Dermis microvascular lymphatic vessel endothelial cell (primary cell): Measurements from ENCODE around the gene PRKRA. TPM values are rescaled to one million over a fixed set of nuclear protein-coding genes. Genes with fewer than 3 reads are reported as not detected.
"Not testable (repeated sequence)": the region's sequence is repeated elsewhere in the genome, so short reads cannot be mapped to it uniquely, and the experiment has no call there.

ENCODE experiments used
- DNase-seq, 2 donors: peaks; one replicate each; pipeline versions ENCODE4 v3.0.0 to v3.0.0-alpha.2; 2010; ENCODE audit warnings: low read depth in 2 of 2
- total RNA-seq: library from RNA; depleted of rRNA; stranded (reverse); fragments of >200 nt; gene quantifications from 2 replicates; pipeline ENCODE4 v1.2.1, GENCODE V29; 2014

The PRKRA gene
- total RNA-seq, 1 donor from 2014 or later, result 29.7 TPM

DNA sequence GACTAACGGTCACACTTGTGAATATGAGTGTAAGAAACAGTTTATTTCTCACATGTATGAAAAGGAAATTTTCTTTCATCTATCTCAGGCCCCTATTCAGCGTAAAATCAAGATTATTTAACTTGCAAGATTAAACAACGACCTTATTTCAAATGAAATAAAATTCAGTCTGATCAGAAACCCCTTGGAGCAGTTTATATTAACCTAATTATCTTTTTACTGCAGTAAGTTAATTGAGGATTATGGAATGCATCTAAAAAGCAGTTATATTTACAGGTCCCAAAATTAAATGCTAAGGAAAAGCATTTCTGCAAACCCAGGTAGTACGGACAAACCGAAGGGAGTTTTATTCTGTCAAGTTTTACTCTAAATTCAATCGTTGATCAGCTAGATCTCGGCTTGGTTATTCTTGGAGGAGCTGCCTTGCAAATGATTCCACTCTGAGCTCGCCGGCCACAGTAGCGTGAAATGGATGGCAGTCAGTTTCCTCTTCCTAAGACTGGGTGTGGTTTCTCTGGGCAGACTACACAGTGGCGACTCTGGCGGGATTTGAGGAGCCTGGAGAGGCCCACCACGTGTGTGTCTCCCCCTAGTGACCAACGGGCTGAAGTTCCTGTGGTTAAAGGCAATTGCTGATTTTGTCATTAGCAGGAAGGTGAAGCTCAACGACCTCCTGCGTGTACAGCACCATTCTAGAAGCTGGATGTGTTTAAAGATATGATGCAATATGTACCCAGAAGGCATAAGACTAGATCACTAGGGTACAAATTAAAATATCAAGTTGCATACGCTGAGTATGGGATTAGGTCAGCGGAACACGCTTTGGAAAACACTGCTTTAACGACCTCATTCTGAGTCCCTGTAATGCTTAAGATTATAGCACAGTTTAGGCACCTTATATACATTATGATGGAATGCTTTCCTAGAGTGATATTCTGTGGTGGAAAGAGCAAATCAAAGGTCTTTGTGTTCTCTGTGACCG, 36.4 kb downstream of the PRKRA start:
- DNase-seq, result peak; percentile 83 to 96

DNA sequence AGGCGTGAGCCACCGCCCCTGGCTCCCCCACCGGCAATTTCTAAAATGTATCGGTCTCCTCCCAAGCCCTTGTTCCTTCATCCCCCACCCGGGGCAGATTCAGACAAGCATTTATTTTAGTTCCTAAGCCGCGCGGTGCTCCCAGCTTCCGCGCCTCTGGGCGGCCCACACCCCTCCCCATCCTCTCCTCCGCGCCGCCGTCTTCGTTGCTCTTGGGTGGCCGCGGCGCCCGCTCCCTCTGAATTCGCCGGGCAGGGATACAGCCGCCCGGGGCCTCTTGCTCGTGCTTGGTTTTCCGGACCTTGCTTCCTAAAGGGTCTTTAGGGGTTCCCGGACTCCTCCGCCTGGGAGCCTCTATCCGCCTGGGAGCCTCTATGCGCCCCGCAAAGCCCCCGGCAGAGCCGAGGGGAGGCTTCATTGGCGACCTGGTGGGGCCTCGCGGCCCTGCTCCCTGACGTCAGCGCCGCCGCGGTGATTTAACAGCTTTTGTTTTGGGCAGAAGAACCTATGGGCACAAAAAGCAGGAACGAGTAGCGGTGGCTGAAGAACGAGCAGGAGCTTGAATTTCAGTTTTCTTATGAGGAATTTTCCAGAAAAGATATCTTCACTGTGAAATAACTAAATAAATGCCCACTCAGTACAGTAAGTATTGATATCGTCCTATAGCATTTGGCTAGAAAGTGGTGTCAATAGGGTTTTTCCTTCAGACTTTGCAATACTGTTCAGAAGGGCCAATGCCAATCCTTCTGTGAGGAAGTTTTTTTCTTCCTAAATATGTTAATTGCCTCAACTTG, 37.3 kb downstream of the PRKRA start:
- peak in 1 of 2 donors; percentile 77 for DNase-seq

DNA sequence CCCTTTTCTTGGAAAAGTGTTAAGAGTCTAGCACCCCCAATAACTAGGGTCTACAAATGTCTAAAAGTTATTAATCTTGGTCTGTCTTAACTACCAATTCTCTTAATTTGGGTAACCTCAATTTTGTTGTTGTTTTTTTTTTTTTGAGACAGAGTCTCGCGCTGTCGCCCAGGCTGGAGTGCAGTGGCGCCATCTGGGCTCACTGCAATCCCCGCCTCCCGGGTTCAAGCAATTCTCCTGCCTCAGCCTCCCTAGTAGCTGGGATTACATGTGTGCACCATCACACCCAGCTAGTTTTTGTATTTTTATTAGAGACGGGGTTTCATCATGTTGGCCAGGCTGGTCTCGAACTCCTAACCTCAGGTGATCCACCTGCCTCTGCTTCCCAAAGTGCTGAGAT, 38.5 kb downstream of the PRKRA start:
- not testable (repeated sequence) for DNase-seq

DNA sequence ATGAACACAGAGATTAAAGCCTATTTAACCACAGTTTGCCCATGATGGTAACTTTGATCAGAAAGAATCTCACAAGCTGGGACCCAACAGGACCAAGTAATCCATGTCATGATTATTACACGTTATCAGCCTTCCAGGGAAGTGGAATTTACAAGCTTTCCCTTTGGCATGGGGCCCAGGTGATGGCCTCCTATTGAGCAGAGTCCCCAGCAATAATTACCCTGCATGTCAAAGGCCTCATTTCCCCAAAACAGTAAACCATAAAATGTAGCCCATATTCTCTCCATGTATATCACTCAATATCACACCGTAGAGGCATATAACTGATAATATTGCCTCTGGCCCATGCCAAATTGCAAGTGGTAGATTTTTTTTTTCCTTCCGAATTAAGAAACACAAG, 38.9 kb downstream of the PRKRA start:
- no peak for DNase-seq

DNA sequence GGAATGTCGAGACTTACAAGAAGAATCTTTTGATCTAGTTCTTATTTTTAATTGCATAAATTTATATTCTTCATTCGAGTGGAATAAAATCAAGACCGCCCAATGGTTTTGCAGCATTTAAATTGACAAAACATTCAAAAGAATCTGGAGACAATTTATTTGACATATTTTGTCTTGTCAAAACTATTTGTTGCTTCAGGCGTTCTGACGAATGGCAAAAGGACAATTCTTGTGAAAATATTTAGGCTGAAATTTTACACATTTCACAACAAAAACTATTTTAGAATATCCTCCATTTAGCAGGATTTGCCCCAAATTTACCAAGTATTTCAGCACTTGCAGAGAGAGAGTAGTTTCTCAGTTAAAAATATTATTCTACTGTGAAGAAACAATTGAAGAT, 41.7 kb downstream of the PRKRA start:
- DNase-seq, result no peak

DNA sequence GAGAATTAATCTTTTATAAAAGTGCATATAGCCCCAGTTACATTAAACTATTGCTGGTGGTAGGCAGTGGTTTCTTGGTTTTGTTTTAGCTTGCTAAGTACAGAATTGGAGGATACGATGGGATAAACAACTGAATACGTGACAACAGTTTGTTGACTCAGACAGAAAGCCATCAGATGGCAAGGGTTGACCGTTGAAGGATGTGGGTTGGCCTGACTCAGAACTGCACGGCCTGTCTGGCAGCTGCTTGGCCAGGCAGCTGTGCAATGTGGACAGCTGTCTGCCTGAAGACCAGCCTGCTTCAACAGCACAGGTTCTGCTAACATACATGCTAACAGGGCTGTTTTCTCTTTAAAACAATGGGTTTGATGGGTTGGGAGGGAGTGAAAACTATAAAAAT, 46.6 kb downstream of the PRKRA start:
- peak in 1 of 2 donors; percentile 93 for DNase-seq

DNA sequence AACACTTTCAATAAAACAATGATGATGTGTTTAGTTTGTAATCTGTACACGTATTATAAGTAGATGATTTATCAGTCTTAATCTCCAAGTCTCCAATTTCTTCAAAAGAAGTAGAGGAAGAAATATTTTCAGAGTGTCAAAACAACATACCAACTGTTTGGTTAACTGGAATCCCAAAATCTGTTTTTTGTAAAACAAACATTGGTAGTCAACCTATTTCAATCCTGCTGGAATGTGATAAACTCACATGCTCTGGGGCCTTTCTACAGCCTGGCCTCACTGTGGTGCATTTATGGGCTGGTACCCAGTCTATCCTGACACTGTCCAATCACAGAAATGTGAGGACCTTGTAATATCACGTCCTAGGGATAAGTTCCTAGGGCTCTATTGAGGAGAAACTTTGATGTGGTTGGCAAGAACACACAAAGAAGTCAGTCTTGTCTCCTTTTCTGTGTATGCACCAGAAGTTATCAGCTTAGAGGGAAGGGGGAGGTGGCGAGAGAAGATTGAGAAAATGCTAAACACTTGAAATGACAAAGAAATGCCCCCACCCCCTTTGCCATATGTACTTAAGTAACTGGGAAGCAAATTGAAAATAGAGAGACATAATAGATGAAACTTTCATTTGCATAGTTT, 47.2 kb downstream of the PRKRA start:
- no peak for DNase-seq

DNA sequence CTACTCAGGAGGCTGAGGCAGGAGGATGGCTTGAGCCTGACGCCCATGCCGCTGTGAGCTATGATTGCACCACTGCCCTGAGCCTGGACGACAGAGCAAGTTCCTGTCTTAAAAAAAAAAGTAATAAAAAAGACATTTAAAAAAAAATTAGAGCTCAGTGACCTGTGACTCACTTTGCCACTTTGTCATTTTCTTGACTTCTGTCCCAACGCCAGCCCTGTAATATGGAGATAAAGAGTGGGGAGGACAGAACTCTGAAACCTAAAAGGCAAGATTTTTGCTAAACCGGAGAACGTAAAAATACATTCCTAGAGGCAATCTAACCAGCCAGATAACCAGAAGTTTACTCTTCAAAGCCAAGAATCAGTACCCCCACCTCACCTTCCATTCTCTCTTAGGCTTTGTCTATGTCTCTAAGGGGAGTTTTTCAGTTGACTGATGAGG, 49.0 kb downstream of the PRKRA start:
- DNase-seq, result no peak

DNA sequence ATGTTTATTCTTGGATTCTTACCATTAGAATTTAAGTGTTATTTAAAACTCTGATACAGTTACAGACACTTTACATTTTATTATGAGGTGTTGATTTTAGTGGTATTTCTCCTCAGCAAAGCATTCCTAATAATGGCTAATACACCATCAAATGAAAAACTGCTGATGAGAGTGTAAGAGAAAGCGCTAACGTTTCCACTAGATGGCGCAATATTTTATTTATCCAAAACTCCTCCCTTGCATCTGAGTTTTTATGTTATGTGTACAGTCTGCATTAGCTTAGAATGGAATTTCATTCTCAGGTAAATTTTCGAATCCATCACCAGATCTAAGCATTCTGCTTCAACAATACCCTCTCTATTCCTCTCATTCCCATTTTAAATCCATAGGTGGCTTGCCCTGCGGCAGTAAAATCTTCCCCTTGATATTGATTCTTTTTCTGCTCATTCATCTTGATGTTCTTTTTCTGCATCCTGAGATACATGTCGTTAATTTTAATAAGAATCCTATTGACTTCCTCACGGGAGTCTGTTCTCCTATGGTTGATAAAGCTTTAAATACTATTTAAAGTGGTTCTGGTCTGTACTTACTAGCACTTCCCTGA, 53.9 kb downstream of the PRKRA start:
- peak in 1 of 2 donors; percentile 62 for DNase-seq

DNA sequence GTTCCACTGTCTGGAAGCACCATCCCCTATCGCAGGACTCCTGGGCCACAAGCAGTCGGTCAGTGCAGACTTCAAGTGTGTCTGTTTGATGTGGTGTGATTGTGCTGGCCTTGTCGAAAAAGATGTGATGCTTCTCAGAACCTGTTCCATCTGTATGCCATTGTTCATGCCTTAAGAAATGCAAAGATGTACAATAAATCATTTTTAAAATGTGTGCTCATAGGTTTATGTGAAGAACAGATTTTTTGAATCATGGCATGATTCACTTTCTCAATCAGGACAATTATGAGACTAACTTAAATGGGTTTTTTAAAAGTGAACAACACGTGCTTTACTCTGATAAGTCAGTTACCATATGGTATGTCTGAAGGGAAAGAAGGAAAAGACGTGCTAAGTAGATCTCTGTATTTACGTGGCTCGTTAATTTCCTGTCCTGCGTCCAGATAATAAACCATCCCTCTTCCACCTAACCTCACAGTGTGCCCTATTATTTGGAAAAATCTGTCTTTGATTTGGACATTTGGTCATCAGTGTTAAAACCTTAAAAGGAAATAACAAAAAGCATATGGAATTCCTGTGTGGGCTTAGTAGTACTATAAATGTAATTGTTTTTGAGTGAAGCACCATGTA, 54.9 kb downstream of the PRKRA start:
- no peak for DNase-seq

DNA sequence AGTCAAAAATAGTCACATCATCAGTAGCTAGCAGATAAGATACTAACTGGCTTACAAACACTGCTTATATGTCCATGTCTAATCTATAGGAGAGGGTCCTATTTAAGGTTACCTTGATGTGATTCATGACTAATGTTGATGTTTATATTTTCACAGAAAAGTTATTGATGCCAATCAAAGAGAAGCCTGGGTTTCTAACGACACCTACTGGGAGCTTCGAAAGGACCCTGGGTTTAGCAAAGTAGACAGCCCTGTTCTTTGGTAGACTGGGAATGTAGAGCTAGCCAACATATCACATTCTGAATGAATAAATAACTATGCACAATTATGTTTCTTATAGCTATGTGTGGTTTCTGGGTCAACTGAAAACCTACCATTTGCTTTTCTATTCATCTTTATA, 55.7 kb downstream of the PRKRA start:
- no peak for DNase-seq

DNA sequence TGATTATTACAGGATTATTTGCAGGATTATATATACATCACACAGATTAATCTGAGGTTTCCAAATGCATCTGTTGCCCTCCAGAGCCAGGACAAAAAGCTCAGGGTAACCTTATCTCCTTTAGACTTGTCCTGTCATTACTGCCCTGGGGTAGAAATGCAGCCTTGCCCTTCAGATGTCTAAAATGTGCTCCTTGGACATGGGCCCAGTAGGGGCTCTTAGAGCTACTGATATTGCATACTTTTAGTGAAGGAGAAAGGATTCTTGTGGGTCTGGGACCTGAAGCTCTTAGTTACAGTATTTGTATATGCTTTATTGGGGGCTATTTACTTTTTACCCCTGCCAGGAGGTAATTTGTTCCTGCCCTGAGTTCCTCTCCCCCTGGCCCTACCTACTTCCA, 56.1 kb downstream of the PRKRA start:
- DNase-seq, result no peak

DNA sequence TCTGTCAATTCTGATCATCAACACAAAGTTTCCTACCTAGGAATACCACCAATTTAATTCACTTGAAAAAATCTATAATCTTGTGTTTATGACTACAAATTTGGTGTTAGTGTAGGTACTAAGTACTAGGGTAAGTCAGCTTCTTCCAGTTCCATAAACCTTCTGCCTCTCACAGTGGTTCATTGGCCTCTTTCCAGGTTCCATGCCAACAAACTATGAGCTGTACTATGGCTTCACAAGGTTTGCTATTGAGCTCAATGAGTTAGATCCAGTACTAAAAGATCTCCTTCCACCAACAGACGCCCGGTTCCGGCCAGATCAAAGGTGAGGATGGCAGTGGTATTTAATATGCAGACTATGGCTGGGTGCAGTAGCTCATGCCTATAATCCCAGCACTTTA, 58.8 kb downstream of the PRKRA start:
- no peak for DNase-seq

DNA sequence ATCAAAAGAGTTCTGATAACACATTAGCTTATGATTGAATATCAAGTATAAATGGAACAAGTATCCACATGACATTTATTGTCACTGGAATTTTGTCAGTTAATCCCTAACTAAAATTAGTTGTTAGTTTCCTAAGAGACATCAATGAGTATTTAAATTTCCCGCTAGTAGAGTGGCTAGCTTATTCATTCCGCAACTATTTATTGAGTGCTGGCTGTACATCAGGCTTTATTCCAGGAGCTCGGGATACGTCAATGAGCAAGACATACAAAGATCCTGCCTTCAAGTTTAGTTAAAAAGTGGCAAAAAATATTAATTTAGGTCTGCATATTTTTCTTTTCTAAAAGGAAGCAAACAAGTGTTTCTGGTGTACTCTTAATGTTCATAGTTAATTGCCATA, 59.3 kb downstream of the PRKRA start:
- DNase-seq, result no peak

DNA sequence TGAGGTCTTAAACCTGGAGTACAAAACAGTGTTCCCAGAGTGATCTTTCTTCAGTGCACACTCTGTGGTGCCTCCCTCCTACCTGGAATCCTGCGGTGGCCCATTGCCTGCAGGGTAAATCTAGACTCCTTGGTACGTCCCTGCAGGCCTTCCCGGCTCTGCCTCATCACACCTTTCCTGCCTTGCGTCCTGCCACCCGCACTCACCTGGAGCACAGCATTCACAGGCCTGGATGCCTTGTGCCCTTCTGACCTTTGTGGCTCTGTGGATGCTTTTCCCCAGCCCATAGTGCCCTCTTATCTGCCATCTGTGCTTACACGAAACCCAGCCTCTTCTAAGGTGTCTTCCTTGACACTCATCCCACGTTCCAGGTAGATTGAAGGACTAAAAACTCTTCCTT, 62.7 kb downstream of the PRKRA start:
- DNase-seq, result no peak

DNA sequence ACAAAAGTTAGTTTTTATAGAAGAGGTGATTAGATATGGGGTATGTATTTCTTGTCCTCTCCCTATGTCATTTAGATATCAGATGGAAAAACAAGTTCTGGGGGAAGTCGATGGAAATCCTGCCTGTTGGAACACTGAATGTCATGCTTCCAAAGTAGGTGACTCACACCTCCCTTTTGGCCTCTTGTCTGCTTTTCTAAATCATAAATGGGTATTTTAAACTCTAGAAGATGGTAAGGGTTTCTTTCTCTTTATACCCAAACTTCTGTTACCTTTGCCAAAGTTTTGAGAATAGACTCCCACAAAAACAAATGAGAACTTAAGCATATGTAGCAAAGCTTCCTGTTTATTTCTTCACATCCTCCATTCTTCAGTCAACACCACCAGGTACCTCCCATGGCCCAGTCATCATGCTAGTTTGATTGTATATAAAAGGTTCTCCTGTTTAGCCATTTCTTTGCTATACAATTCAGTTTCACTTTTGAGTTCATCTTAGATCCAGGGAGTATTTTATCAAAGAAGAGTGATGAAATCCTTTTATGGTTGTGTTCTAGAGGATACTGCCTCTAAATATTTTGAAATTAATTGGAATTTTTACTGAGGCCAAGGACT, 63.9 kb downstream of the PRKRA start:
- DNase-seq, result peak; percentile 60 to 83

DNA sequence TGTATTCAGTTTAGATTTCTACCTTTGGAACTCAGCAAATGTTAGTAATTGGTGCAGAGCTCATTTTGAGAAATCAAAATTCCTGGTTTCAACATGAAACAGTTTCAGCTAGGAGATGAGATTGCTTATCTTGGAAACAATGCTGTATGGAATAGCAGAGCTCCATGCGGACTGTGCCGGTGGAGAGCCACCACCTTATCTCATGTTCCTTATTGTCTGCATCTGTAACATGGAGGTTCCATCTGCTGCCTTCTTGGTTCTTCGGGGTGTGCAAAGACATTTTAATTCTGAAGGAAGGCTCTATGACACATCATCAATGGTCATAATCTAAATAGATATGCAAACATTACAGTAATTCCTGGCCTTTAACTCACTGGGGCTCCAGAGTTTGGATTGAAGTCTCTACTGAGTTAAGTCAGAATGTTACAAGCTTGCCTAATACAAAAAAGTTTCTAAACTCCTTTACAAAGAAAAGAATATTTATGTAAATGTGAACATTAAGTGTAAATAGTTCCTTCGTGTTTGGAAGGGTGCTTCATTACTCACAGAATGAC, 65.3 kb downstream of the PRKRA start:
- DNase-seq, result no peak

DNA sequence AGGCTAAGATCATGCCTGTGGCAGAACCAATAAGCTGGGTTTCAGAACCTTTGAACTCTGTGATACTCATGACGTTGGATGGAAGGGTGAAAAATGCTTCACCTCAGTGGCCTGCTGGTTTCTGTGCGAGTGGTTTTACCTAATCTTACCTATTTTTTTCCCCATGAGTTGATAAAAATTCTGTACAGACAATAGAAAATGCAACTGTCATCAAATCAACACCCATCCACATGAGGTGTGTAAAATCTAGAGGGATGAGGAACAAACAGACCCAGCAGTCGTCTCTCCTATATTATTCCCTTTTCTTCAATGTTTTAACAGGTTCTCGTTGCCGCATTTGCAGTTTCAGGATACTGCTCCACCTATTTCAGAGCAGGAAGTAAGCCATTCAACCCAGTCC, 67.3 kb downstream of the PRKRA start:
- DNase-seq, result no peak
